Activated CD4-positive, CD25-positive, alpha-beta regulatory T cell treated with anti-CD3 and anti-CD28 coated beads, Interleukin-2, amount 50 U/mL, for 24 hours (primary cell): ENCODE data around the gene ATF6.

ENCODE experiments used
- ATAC-seq, 2 donors: fragments of 150-1000 bp; cut with Tn5 transposase; one replicate each; pipeline ENCODE4 v1.10.0; 2021; ENCODE audit warnings: mild to moderate bottlenecking in 1 of 2, moderate library complexity in 1 of 2

The ATF6 gene

GRCh38 chr1:161838362-161838761 is 72.2 kb downstream of the ATF6 start:
- ATAC-seq, result no peak

DNA sequence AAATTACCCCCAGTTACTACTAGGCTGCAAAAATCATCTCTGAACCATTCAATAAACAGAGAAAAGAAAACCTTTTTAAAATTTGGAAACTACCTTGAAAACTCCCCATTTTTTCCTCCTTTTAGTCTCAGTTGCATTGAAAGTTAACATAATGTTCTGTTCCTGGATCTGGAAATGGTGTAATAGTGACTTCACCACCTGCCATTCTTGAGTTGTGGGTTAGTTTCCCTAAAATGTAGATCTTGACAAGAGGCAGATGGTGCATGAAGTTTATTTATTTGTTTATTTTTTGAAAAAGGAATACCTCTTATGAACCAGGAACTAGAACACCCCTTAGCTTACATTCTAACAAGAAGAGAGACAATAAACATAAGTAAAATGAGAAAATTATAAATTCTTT is 72.8 kb downstream of the ATF6 start:
- no peak for ATAC-seq

- ATAC-seq, result no peak
Observed at GRCh38 chr1:161839591-161839990, 73.5 kb downstream of the ATF6 start.

DNA sequence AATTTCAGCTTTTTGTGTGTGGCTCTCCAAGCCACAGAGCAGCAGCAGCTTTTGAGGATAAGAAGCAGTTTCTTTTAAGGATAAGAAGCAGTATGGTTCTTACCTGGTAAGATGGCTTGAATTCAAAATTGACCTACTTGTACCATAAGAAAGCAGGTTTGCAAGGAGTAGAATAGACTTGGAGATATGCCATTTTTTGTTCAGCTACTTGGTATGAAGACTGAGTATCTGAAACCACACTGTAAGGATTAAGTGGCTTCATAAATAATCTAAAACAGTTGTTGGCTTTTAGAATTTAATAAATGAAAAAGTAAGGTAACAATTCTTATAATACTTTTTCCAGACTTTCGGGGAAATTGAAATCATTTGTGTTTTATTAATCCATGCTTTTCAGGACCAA is 74.2 kb downstream of the ATF6 start:
- no peak for ATAC-seq

- ATAC-seq, result no peak
Observed at GRCh38 chr1:161843156-161843555, 77.0 kb downstream of the ATF6 start.

- no peak for ATAC-seq
Observed at GRCh38 chr1:161844696-161845095, 78.6 kb downstream of the ATF6 start.

- no peak for ATAC-seq
Observed at GRCh38 chr1:161848676-161849075, 82.6 kb downstream of the ATF6 start.

- no peak for ATAC-seq
Observed at GRCh38 chr1:161849518-161849917, 83.4 kb downstream of the ATF6 start.

GRCh38 chr1:161855260-161855659 is 89.1 kb downstream of the ATF6 start:
- no peak for ATAC-seq

DNA sequence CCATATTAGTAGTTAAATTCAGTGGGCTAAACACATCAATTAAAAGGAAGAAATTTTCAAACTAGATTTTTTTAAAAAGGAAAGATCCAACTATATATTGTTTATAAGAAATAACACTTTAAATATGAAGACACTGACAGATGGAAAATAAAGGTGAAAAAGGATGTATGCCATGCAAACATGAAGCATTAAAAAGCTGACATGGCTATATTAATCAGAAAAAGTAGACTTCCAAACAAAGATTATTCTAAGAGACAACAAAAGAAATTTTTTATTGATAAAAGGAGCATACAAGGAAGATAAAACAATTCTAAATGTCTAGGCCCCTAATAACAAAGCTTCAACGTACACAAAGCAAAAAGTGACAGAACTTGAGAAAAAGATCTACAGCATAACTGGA is 92.2 kb downstream of the ATF6 start:
- ATAC-seq, result no peak

DNA sequence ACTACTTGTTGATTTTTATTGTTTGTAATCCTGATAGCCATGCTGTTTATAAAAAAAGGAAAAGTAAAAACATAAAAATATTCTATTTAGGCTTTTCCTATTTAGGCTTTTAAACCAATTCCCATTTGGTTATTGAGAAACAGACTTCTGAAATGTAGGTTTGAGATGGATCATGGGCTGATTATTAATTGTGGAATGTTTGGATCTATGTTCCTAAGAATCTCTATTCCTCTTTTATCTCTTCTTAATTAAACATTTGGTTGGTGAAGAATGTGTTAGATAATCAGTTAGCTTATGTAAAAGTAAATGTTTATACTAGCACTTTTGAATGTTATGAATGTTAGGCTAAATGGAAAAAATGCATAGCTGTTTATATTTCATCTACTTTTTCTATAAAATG is 97.4 kb downstream of the ATF6 start:
- ATAC-seq, result no peak

DNA sequence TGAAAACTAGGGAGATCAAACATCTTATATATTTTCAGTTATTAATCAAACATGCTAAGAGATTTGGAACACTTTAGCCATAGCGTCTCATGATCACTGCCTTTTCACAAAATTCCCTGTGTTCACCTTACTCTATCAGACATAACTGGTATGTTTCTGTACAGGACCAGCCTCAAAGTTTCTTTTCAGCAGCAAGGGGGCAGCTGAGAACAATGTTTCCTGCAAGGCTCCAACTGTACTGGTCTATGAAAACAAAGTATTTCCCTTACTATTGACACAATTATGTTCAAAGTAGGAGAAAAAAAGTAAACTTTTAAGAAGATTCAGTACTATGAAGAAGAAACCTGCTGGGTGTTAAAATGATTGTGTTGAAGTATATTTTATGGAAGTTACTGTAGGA is 98.5 kb downstream of the ATF6 start:
- ATAC-seq, result no peak

DNA sequence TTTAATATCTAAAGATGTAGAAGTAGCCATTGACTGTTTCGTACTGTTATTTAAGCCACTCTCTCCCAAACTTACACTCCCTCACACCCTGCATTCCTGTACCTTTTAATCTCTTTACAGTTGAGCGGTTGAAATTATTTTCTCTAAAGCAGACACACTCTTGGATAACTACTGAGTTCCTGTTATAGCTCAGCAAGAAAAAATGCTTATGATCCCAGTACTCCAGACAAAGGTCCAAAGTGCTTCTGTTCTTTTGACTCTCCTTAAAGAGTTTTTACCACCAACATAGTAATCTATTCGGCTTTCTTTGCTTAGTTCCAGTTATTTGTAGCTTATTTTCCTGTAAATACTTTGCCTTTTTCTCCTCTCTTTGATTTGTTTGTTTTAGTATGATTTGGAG is 100.1 kb downstream of the ATF6 start:
- no peak for ATAC-seq

DNA sequence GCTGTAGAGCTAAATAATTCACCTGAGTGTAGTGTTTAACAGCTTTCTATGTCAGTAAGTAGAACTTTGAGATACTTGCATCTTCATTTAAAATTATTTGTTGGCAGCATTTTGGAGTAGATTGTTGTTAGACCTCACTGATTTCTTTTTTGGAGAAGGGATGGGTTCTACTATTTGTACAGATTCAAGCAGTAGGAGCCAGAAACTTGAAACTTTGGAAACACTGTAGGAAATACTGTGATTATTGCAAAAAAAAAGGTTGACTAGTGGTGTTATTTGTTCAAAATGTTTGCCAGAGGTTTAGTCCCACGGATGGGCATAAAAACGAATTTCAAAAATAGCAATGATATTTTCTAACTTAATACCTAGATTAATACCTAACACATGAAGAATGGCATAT is 102.7 kb downstream of the ATF6 start:
- no peak for ATAC-seq

DNA sequence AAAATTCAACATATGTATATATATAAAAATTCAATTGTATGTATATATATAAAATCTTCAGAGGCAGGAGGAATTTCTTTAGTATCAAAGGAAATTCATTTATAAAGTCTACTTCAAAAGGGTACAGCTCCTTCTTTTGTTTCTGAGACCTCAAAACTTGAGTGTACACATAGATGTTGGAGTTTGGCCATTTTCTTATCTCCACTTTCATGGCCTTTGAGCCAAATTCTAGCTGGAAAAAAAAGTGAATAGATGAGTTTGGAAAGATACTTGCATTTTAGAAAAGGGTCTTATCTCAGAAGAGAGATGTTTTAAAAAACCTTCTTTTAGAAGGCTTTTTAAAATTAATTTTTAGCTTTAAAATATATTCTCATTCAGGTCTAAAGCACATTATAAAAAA is 103.2 kb downstream of the ATF6 start:
- ATAC-seq, result no peak

- ATAC-seq, result no peak
Observed at GRCh38 chr1:161872506-161872905, 106.4 kb downstream of the ATF6 start.

DNA sequence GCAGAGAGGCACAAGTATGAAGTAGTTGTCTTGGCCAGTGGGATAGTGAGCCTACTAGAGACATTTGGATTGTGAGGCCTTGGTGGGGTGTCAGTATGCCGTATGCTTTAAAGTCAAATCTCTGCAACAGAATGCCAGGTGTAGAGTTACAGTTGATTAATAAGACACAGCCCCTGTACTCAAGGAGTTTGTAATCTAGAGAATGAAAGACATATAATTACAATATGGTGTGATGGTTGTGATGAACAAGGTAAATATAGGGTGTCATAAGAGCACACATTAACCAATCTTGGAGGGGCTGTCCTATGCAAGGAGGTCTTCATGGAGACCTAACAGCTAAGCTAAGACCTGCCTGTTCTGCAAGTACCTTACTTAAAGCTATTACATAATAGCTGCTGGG is 113.1 kb downstream of the ATF6 start:
- no peak for ATAC-seq

DNA sequence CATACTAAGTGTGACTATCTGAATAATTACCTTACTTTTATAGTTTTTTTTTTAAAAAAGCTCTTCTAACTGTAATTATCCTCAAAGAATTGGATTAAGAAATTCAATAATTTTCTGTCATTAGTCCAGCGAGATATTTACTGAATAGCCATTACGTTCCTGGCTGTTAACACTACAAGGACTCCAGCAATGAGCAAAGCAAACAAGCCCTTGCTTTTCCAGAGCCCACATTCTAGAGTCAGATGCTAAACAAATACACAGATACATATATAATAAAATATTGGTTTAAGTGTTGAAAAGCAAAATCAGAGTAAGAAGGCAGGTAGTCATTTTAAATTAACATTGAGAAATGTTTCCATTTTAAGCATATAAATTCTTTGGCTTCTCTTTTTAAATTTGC is 118.4 kb downstream of the ATF6 start:
- ATAC-seq, result no peak

DNA sequence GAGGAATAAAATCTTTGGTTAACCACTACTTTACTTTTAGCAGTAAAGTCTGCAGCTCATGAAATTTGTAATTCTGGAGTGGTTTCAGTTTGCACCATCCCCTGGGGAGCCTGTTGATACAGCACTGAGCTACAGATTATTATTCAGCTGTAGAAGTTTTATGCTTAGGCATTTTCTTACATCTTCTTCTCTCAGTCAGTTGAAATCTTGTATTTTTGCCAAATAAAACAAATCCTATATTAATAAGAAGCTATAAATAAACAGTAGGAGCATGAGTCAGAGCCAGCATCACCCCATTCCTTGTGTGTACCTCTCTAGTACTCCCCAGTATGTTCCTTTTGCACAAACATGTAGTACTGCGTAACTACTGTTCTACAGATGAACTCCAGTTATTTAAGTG is 118.9 kb downstream of the ATF6 start:
- no peak for ATAC-seq

GRCh38 chr1:161885759-161886158 is 119.6 kb downstream of the ATF6 start:
- ATAC-seq, result no peak

DNA sequence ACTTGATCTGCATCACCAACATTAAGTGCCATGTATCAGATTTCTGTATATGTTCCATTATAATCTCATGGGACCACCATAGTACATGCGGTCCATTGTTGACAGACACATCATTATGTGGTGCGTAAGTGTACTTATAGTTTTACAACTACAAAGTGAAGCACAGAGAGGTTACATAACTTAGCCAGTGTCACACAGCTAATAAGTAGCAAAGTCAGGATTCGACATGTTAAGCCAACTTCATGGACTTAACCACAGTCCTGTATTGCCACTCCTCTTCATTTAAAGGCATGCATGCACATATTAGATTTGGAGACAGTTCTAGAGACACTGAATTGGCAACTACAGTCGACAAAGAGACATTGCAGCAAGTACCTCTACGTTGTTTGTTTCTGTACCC is 120.5 kb downstream of the ATF6 start:
- ATAC-seq, result no peak

DNA sequence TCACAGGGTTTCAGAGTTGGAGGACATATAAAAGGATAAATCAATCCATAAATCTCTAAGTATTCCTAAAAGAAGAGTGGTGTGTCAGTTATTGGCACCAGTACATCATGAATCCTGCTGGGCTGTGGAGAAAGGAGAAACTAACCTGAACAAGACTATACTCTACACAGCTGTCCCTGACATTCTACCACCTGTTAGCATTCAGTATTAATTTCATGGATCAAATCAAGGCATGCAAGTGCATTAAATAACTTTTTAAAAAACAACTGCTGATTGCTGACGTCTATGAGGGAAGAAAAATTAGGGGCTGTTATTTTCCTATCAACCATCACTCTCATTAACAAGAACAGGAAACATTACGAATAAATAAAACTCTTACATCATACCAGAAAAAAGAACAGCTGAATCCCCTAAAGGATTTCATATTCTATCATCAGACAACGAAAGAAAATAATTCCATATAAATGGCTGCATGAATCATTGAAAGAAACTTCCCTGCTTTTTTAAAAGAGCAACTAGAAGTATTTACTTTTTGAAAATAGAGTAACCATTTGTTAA is 121.7 kb downstream of the ATF6 start:
- ATAC-seq, result no peak

GRCh38 chr1:161890574-161890973 is 124.5 kb downstream of the ATF6 start:
- ATAC-seq, result no peak

GRCh38 chr1:161899091-161899490 is 133.0 kb downstream of the ATF6 start:
- no peak for ATAC-seq

DNA sequence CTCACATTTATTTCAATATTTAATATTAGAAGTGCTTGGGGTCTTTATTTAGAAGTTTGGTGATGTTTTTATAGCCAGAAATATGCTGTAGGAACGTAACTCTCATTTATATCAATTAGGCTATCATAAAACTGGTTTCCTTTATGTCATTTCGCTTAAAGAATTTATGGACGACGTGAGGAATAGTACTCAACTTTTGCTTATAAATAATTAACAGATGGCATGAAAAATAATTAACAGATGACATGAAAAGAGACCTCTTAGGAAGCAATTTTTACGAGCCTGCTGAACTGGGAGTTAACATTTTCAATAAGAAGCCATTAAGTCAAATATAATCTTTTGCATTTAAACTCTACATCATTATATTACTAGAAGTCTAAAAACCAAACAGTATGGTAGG is 134.0 kb downstream of the ATF6 start:
- ATAC-seq, result no peak

DNA sequence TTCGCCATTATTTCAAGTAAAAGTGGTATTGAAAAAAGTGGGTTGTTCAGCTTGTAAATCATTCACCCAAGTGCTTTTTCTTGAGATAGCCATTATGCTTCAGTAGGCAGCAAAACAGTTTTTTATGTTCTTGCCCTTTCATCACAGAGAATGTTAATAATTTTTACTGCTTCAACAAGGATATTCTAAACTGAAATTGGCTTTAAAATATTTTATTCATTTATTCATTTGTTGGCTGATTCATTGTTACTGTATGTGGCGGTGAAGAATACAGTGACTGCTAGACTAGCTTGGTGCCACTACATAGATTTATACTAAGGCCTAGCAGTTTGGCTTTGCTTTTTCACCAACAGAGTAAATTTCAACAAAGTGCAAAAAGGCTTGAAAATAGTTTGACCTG is 136.1 kb downstream of the ATF6 start:
- ATAC-seq, result no peak
